T-helper 17 cell (primary cell): ENCODE measurements around the gene ADIRF. TPM values are rescaled to one million over a fixed set of nuclear protein-coding genes. Genes with fewer than 3 reads are reported as not detected.

Source experiments
- ATAC-seq: fragments of 150-1000 bp; cut with Tn5 transposase; 2 replicates; pipeline ENCODE4 v1.10.0; 2021; ENCODE audit warnings: mild to moderate bottlenecking, moderate library complexity
- DNase-seq, 3 donors: peaks; one replicate each; pipeline versions ENCODE4 v3.0.0 to v3.0.0-alpha.2; 2020 to 2021
- H3K9me3 ChIP-seq: one replicate; pipeline ENCODE4 v1.7.0; 2013; ENCODE audit warnings: low read length, mild to moderate bottlenecking; ENCODE audit not compliant: control insufficient read depth, poor library complexity, severe bottlenecking
- H3K27ac Mint-ChIP-seq: one replicate; pipeline ENCODE4 v1.8.0; 2022; ENCODE audit warnings: mild to moderate bottlenecking, moderate library complexity, mixed read lengths
- H3K27me3 Mint-ChIP-seq: one replicate; pipeline ENCODE4 v1.8.0; 2022; ENCODE audit warnings: mixed read lengths
- H3K36me3 Mint-ChIP-seq: one replicate; pipeline ENCODE4 v1.8.0; 2022; ENCODE audit warnings: low read depth, mixed read lengths
- H3K4me1 Mint-ChIP-seq: one replicate; pipeline ENCODE4 v1.8.0; 2022; ENCODE audit warnings: mild to moderate bottlenecking, mixed read lengths
- H3K4me3 Mint-ChIP-seq: one replicate; pipeline ENCODE4 v1.8.0; 2022; ENCODE audit warnings: mild to moderate bottlenecking, moderate library complexity, mixed read lengths
- total RNA-seq, 4 donors: library from RNA in 2 of 4; stranded (reverse) in 2 of 4; gene quantifications; one replicate each; pipeline ENCODE4 v1.2.3 and lab custom pipeline; 2022 to 2026

The ADIRF gene
- total RNA-seq, 2 donors from 2014 or later: 0.42 TPM; not detected in 1

- H3K27ac Mint-ChIP-seq: no peak overlapping the region
Measured at GRCh38 chr10:86960003-86960862, 8.0 kb upstream of the ADIRF start.

GRCh38 chr10:86960863-86961434 is 7.3 kb upstream of the ADIRF start:
- Mint-ChIP-seq H3K4me1 (peaks cover 9% of the 10 kb centered on the region), H3K27me3 (no peaks in the 10 kb centered on the region), H3K4me3 (no peak overlapping the region), H3K36me3 (no peaks in the 10 kb centered on the region), H3K27ac (no peak overlapping the region)
- ATAC-seq (no peak), DNase-seq (no peak)
- H3K9me3 ChIP-seq: no peaks in the 10 kb centered on the region

More at GRCh38 chr10:86960003-86960862, 8.0 kb upstream of the ADIRF start:
- Mint-ChIP-seq H3K36me3 (no peaks in the 10 kb centered on the region), H3K4me3 (no peak overlapping the region), H3K4me1 (peaks cover 4% of the 10 kb centered on the region), H3K27me3 (no peaks in the 10 kb centered on the region)
- H3K9me3 ChIP-seq: no peaks in the 10 kb centered on the region
- ATAC-seq (peak; percentile 89), DNase-seq (peak in 1 of 3 donors; percentile 25)

- Mint-ChIP-seq H3K36me3 (no peaks in the 10 kb centered on the region), H3K27me3 (no peaks in the 10 kb centered on the region), H3K27ac (no peak overlapping the region), H3K4me1 (peaks cover 14% of the 10 kb centered on the region), H3K4me3 (no peak overlapping the region)
- ATAC-seq (no peak), DNase-seq (no peak)
- no peaks in the 10 kb centered on the region for H3K9me3 ChIP-seq
Measured at GRCh38 chr10:86961481-86962091, 6.7 kb upstream of the ADIRF start.

- Mint-ChIP-seq H3K27ac (no peak overlapping the region), H3K27me3 (no peaks in the 10 kb centered on the region), H3K4me1 (peaks cover 16% of the 10 kb centered on the region), H3K4me3 (no peak overlapping the region), H3K36me3 (no peaks in the 10 kb centered on the region)
- ATAC-seq (no peak), DNase-seq (no peak)
- H3K9me3 ChIP-seq: no peaks in the 10 kb centered on the region
Measured at GRCh38 chr10:86962136-86962980, 5.9 kb upstream of the ADIRF start.

GRCh38 chr10:86962981-86963310 is 5.3 kb upstream of the ADIRF start:
- H3K9me3 ChIP-seq: no peaks in the 10 kb centered on the region
- no peak for DNase-seq
- Mint-ChIP-seq H3K4me3 (no peak overlapping the region), H3K36me3 (no peaks in the 10 kb centered on the region), H3K27ac (no peak overlapping the region), H3K4me1 (peaks cover 16% of the 10 kb centered on the region), H3K27me3 (no peaks in the 10 kb centered on the region)
- no peak for ATAC-seq

- ATAC-seq (no peak), DNase-seq (no peak)
- no peaks in the 10 kb centered on the region for H3K36me3 Mint-ChIP-seq
- H3K27ac Mint-ChIP-seq: no peak overlapping the region
- no peak overlapping the region for H3K4me3 Mint-ChIP-seq
- no peaks in the 10 kb centered on the region for H3K27me3 Mint-ChIP-seq
- no peaks in the 10 kb centered on the region for H3K9me3 ChIP-seq
- peaks cover 18% of the 10 kb centered on the region for H3K4me1 Mint-ChIP-seq
Measured at GRCh38 chr10:86963341-86963919, 4.9 kb upstream of the ADIRF start.

- ATAC-seq (no peak), DNase-seq (no peak)
- no peak overlapping the region for H3K27ac Mint-ChIP-seq
- no peak overlapping the region for H3K4me3 Mint-ChIP-seq
- no peaks in the 10 kb centered on the region for H3K27me3 Mint-ChIP-seq
- no peaks in the 10 kb centered on the region for H3K9me3 ChIP-seq
- peaks cover 18% of the 10 kb centered on the region for H3K4me1 Mint-ChIP-seq
- H3K36me3 Mint-ChIP-seq: no peaks in the 10 kb centered on the region
Measured at GRCh38 chr10:86964061-86964846, 4.0 kb upstream of the ADIRF start.

- Mint-ChIP-seq H3K4me3 (no peak overlapping the region), H3K4me1 (peaks cover 21% of the 10 kb centered on the region), H3K27me3 (no peaks in the 10 kb centered on the region), H3K36me3 (no peaks in the 10 kb centered on the region), H3K27ac (no peak overlapping the region)
- H3K9me3 ChIP-seq: no peaks in the 10 kb centered on the region
- DNase-seq: no peak
- no peak for ATAC-seq
Measured at GRCh38 chr10:86964847-86965190, 3.5 kb upstream of the ADIRF start.

- H3K9me3 ChIP-seq: no peaks in the 10 kb centered on the region
- H3K4me3 Mint-ChIP-seq: peak overlapping the region; percentile 83
- no peaks in the 10 kb centered on the region for H3K27me3 Mint-ChIP-seq
- peak overlapping the region; percentile 45 for H3K27ac Mint-ChIP-seq
- H3K36me3 Mint-ChIP-seq: no peaks in the 10 kb centered on the region
- H3K4me1 Mint-ChIP-seq: peaks cover 25% of the 10 kb centered on the region
- DNase-seq (no peak), ATAC-seq (peak; percentile 3)
Measured at GRCh38 chr10:86965986-86966654, 2.2 kb upstream of the ADIRF start.

- no peaks in the 10 kb centered on the region for H3K36me3 Mint-ChIP-seq
- H3K27me3 Mint-ChIP-seq: no peaks in the 10 kb centered on the region
- no peaks in the 10 kb centered on the region for H3K9me3 ChIP-seq
- peak overlapping the region; percentile 25 for H3K4me3 Mint-ChIP-seq
- no peak for ATAC-seq
- H3K27ac Mint-ChIP-seq: peak overlapping the region; percentile 32
- no peak for DNase-seq
- peaks cover 30% of the 10 kb centered on the region for H3K4me1 Mint-ChIP-seq
Measured at GRCh38 chr10:86967481-86967941, 771 bp upstream of the ADIRF start.

GRCh38 chr10:86968994-86969355 is 693 bp downstream of the ADIRF start:
- no peak for DNase-seq
- no peaks in the 10 kb centered on the region for H3K27me3 Mint-ChIP-seq
- peak overlapping the region; percentile 36 for H3K4me3 Mint-ChIP-seq
- no peaks in the 10 kb centered on the region for H3K36me3 Mint-ChIP-seq
- no peaks in the 10 kb centered on the region for H3K9me3 ChIP-seq
- H3K4me1 Mint-ChIP-seq: peaks cover 34% of the 10 kb centered on the region
- ATAC-seq: no peak
- H3K27ac Mint-ChIP-seq: peak overlapping the region; percentile 71
